GM12878 (cell line): Measurements from ENCODE around the gene DDX39A.

Experiments
- CEBPB ChIP-seq, 2 experiments: fragments of 150-350 bp in 1 of 2; IDR thresholded peaks; 2 replicates each; pipeline ENCODE4 v1.6.1; 2012 to 2014; ENCODE audit warnings: low read depth in 2 of 2, low read length in 2 of 2, borderline replicate concordance in 1 of 2, inconsistent platforms in 1 of 2
- CREM ChIP-seq: IDR thresholded peaks from 2 replicates; pipeline ENCODE4 v1.6.1; 2014; ENCODE audit warnings: antibody characterized with exemption, low read depth
- CTCF ChIP-seq, 3 experiments: IDR thresholded peaks in 2 of 3; conservative IDR thresholded peaks in 1 of 3; 2 replicates each; pipeline ENCODE4 v1.5.1; 2011; ENCODE audit warnings: low read depth in 3 of 3, low read length in 3 of 3, mild to moderate bottlenecking in 3 of 3, control low read depth in 2 of 3, moderate library complexity in 2 of 3, inconsistent platforms in 1 of 3, mixed read lengths in 1 of 3; ENCODE audit not compliant: control insufficient read depth in 2 of 3, insufficient read depth in 1 of 3; ENCODE audit errors: extremely low read depth in 1 of 3
- FOS ChIP-seq: IDR thresholded peaks from 3 replicates; pipeline ENCODE4 v1.6.1; 2011; ENCODE audit warnings: borderline replicate concordance; ENCODE audit not compliant: insufficient read length; ENCODE audit errors: extremely low read depth
- JUNB ChIP-seq: IDR thresholded peaks from 2 replicates; pipeline ENCODE4 v1.6.1; 2016; ENCODE audit warnings: antibody characterized with exemption, mild to moderate bottlenecking
- NR2C2 ChIP-seq: IDR thresholded peaks from 2 replicates; pipeline ENCODE4 v1.6.1; 2011; ENCODE audit warnings: borderline replicate concordance, low read depth; ENCODE audit not compliant: control insufficient read depth, insufficient read length
- POLR2A ChIP-seq: IDR thresholded peaks from 2 replicates; pipeline ENCODE4 v1.6.1; 2011; ENCODE audit warnings: low read depth, mild to moderate bottlenecking, low read length
- POLR2AphosphoS5 ChIP-seq: IDR thresholded peaks from 2 replicates; pipeline ENCODE4 v1.6.1; 2011; ENCODE audit warnings: mild to moderate bottlenecking, low read length, inconsistent platforms
- SPI1 ChIP-seq: IDR thresholded peaks from 2 replicates; pipeline ENCODE4 v1.6.1; 2011; ENCODE audit warnings: low read depth, mild to moderate bottlenecking, low read length, moderate library complexity, borderline replicate concordance; ENCODE audit not compliant: insufficient read depth
- TF ChIP-seq, protein P1 (sequence below): IDR thresholded peaks from 2 replicates; pipeline ENCODE4 v1.6.1; 2012; ENCODE audit warnings: mild to moderate bottlenecking, low read depth, low read length

DNA sequence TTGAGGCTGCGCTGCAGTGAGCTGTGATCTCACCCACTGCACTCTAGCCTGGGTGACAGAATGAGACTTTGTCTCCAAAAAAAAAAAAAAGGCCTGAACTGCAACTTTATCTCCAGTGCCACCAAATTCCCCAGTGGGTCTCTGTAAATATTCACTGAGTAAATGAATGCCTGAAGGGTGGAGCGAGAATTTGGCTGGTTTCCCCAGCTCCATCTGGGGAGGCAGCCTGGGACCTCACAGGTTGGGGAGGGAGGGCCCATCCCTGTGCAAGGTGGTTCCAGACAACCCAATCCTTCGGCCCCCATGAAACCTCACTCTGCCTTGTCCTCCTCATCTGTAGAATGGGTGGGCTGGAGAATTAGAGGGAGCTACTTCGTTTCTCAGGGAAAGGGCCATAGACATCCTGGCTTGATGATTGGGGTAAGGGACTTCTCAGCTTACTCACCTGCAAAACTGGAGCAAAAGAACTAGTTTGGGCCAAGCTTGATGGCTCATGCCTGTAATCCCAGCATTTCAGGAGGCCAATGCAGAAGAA is 9.8 kb upstream of the DDX39A start:
- no peak for TF ChIP-seq CEBPB (IDR thresholded peaks at IDR 0.05; ENCODE audit: borderline replicate concordance in 1 of 2, low read depth in 2 of 2, low read length in 2 of 2)
- no peak for TF ChIP-seq FOS
- TF ChIP-seq CREM: no peak
- TF ChIP-seq, protein P1, sequence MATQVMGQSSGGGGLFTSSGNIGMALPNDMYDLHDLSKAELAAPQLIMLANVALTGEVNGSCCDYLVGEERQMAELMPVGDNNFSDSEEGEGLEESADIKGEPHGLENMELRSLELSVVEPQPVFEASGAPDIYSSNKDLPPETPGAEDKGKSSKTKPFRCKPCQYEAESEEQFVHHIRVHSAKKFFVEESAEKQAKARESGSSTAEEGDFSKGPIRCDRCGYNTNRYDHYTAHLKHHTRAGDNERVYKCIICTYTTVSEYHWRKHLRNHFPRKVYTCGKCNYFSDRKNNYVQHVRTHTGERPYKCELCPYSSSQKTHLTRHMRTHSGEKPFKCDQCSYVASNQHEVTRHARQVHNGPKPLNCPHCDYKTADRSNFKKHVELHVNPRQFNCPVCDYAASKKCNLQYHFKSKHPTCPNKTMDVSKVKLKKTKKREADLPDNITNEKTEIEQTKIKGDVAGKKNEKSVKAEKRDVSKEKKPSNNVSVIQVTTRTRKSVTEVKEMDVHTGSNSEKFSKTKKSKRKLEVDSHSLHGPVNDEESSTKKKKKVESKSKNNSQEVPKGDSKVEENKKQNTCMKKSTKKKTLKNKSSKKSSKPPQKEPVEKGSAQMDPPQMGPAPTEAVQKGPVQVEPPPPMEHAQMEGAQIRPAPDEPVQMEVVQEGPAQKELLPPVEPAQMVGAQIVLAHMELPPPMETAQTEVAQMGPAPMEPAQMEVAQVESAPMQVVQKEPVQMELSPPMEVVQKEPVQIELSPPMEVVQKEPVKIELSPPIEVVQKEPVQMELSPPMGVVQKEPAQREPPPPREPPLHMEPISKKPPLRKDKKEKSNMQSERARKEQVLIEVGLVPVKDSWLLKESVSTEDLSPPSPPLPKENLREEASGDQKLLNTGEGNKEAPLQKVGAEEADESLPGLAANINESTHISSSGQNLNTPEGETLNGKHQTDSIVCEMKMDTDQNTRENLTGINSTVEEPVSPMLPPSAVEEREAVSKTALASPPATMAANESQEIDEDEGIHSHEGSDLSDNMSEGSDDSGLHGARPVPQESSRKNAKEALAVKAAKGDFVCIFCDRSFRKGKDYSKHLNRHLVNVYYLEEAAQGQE: no peak
- no peak for TF ChIP-seq JUNB
- TF ChIP-seq CTCF (IDR thresholded peaks at IDR 0.05 in 2 of 3, conservative IDR thresholded peaks at IDR 0.05 in 1 of 3; ENCODE audit: control insufficient read depth in 2 of 3, extremely low read depth in 1 of 3, insufficient read depth in 1 of 3, low read depth in 3 of 3, low read length in 3 of 3): no peak
- TF ChIP-seq POLR2A: no peak
- TF ChIP-seq NR2C2: no peak
- no peak for TF ChIP-seq POLR2AphosphoS5
- TF ChIP-seq SPI1: no peak
